HepG2 (cell line): Measurements from ENCODE around the gene GNB1. TPM values are rescaled to one million over a fixed set of nuclear protein-coding genes. Genes with fewer than 3 reads are reported as not detected.

Source experiments
- BHLHE40 ChIP-seq: IDR thresholded peaks from 2 replicates; pipeline ENCODE4 v1.6.1; 2011; ENCODE audit warnings: low read length, improper control_type of control experiment
- E2F1 ChIP-seq: sonication (generic); formaldehyde crosslinking; IDR thresholded peaks from 2 replicates; pipeline ENCODE4 v1.5.0; 2020; ENCODE audit warnings: missing genetic modification reagents
- ELF4 ChIP-seq: sonication (generic); formaldehyde crosslinking; IDR thresholded peaks from 2 replicates; pipeline ENCODE4 v1.5.0; 2020; ENCODE audit warnings: missing genetic modification reagents, mild to moderate bottlenecking, moderate library complexity, borderline replicate concordance
- FOXK1 ChIP-seq: sonication (generic); formaldehyde crosslinking; IDR thresholded peaks from 2 replicates; pipeline ENCODE4 v1.4.0; 2020; ENCODE audit warnings: low read depth, missing genetic modification reagents, borderline replicate concordance
- HES4 ChIP-seq: sonication (generic); formaldehyde crosslinking; IDR thresholded peaks from 2 replicates; pipeline ENCODE4 v1.9.0; 2021; ENCODE audit warnings: mild to moderate bottlenecking, missing genetic modification reagents, borderline replicate concordance
- HMG20B ChIP-seq: conservative IDR thresholded peaks from 2 replicates; pipeline ENCODE4 v1.6.1; 2016; ENCODE audit warnings: missing genetic modification reagents, missing compliant biosample characterization
- IKZF5 ChIP-seq: IDR thresholded peaks from 2 replicates; pipeline ENCODE4 v1.6.1; 2018; ENCODE audit warnings: missing genetic modification reagents, mild to moderate bottlenecking, missing compliant biosample characterization
- MTA1 ChIP-seq: sonication (generic); formaldehyde crosslinking; IDR thresholded peaks from 2 replicates; pipeline ENCODE4 v1.4.0; 2020; ENCODE audit warnings: missing genetic modification reagents, mild to moderate bottlenecking, borderline replicate concordance
- PCBP1 ChIP-seq: fragments of 200-400 bp; formaldehyde crosslinking; IDR thresholded peaks from 2 replicates; pipeline ENCODE4 v1.6.1; 2017; ENCODE audit warnings: mild to moderate bottlenecking, low read depth, low read length, borderline replicate concordance
- PRDM4 ChIP-seq: sonication (generic); formaldehyde crosslinking; IDR thresholded peaks from 2 replicates; pipeline ENCODE4 v1.9.0; 2021; ENCODE audit warnings: missing genetic modification reagents, borderline replicate concordance
- SYNCRIP ChIP-seq: fragments of 200-400 bp; formaldehyde crosslinking; IDR thresholded peaks from 2 replicates; pipeline ENCODE4 v1.6.1; 2018; ENCODE audit warnings: mild to moderate bottlenecking, low read depth, low read length; ENCODE audit not compliant: insufficient read depth
- TBX2 ChIP-seq: sonication (generic); formaldehyde crosslinking; IDR thresholded peaks from 2 replicates; pipeline ENCODE4 v1.5.0; 2020; ENCODE audit warnings: missing genetic modification reagents, mild to moderate bottlenecking, borderline replicate concordance
- YY1 ChIP-seq: IDR thresholded peaks from 2 replicates; pipeline ENCODE4 v1.6.1; 2011; ENCODE audit warnings: low read length, low read depth, moderate library complexity, mild to moderate bottlenecking; ENCODE audit not compliant: insufficient read depth, insufficient replicate concordance
- ZBTB38 ChIP-seq: sonication (generic); formaldehyde crosslinking; IDR thresholded peaks from 2 replicates; pipeline ENCODE4 v1.5.1; 2020; ENCODE audit warnings: mild to moderate bottlenecking, missing genetic modification reagents
- ZBTB39 ChIP-seq: sonication (generic); formaldehyde crosslinking; IDR thresholded peaks from 2 replicates; pipeline ENCODE4 v1.5.0; 2020; ENCODE audit warnings: missing genetic modification reagents
- ZFP41 ChIP-seq: sonication (generic); formaldehyde crosslinking; IDR thresholded peaks from 2 replicates; pipeline ENCODE4 v1.4.0; 2020; ENCODE audit warnings: mild to moderate bottlenecking, missing genetic modification reagents, borderline replicate concordance
- ZNF430 ChIP-seq: sonication (generic); formaldehyde crosslinking; IDR thresholded peaks from 2 replicates; pipeline ENCODE4 v1.9.0; 2021; ENCODE audit warnings: mild to moderate bottlenecking, missing genetic modification reagents
- ZNF558 ChIP-seq: sonication (generic); formaldehyde crosslinking; IDR thresholded peaks from 2 replicates; pipeline ENCODE4 v1.9.0; 2022; ENCODE audit warnings: mild to moderate bottlenecking, missing genetic modification reagents, borderline replicate concordance
- polyA plus RNA-seq, 8 experiments: library from polyadenylated mRNA; depleted of rRNA in 3 of 8; stranded (reverse) in 7 of 8; unstranded in 1 of 8; fragments of >200 nt; fragmentation: Illumina TruSeq in 4 of 8; extraction: Trizol in 4 of 8; gene quantifications; 2 replicates each; pipeline versions ENCODE4 v1.2.1 to v1.2.3, GENCODE V29; 2011 to 2016; ENCODE audit warnings: low read depth in 4 of 8, missing spikeins in 1 of 8, mixed read lengths in 1 of 8; ENCODE audit not compliant: insufficient read depth in 1 of 8
- total RNA-seq, 5 experiments: library from RNA; depleted of rRNA; stranded (reverse); fragments of >200 nt; fragmentation: Illumina TruSeq; extraction: Trizol; gene quantifications; 2 replicates each; pipeline ENCODE4 v1.2.3, GENCODE V29; 2016; ENCODE audit warnings: low read depth in 1 of 5
- TF ChIP-seq, protein P1 (sequence below): sonication (generic); formaldehyde crosslinking; IDR thresholded peaks from 2 replicates; pipeline ENCODE4 v1.8.0; 2022; ENCODE audit warnings: mild to moderate bottlenecking, missing genetic modification reagents

The GNB1 gene
- total and polyA plus RNA-seq, 2 of the 13 experiments (the other 11 are each of a cell fraction or from before 2014, with no cell fraction given): 66.2 to 327 TPM

- no peak for TF ChIP-seq PRDM4
- TF ChIP-seq HMG20B (CRISPR knock-in tag): no peak
- no peak for TF ChIP-seq YY1
- 0 out of 2 replicates have a peak, but pooled peaks have one; percentile 10 for TF ChIP-seq MTA1
- TF ChIP-seq BHLHE40: no peak
- 0 out of 2 replicates have a peak, but pooled peaks have one; percentile 29 for TF ChIP-seq TBX2 (CRISPR knock-in tag)
- no peak for TF ChIP-seq FOXK1 (CRISPR knock-in tag)
- TF ChIP-seq IKZF5: 0 out of 2 replicates have a peak, but pooled peaks have one; percentile 4
- TF ChIP-seq, protein P1, sequence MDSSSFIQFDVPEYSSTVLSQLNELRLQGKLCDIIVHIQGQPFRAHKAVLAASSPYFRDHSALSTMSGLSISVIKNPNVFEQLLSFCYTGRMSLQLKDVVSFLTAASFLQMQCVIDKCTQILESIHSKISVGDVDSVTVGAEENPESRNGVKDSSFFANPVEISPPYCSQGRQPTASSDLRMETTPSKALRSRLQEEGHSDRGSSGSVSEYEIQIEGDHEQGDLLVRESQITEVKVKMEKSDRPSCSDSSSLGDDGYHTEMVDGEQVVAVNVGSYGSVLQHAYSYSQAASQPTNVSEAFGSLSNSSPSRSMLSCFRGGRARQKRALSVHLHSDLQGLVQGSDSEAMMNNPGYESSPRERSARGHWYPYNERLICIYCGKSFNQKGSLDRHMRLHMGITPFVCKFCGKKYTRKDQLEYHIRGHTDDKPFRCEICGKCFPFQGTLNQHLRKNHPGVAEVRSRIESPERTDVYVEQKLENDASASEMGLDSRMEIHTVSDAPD (CRISPR knock-in tag): no peak
- TF ChIP-seq ELF4: no peak
- TF ChIP-seq PCBP1: no peak
- TF ChIP-seq ZNF558 (CRISPR knock-in tag): no peak
- TF ChIP-seq ZNF430: peak; percentile 56; the same call in 1 of the 2 replicates
- no peak for TF ChIP-seq ZBTB39 (CRISPR knock-in tag)
- TF ChIP-seq E2F1: no peak
- TF ChIP-seq ZFP41 (CRISPR knock-in tag): no peak
- peak; percentile 86 for TF ChIP-seq ZBTB38
- TF ChIP-seq HES4 (CRISPR knock-in tag): no peak
- no peak for TF ChIP-seq SYNCRIP
These were observed 1.3 kb upstream of the GNB1 start (continued) for GRCh38 chr1:1892079-1892762.
